ENCODE results near the gene ACSBG1. TPM values are rescaled to one million over a fixed set of nuclear protein-coding genes. Genes with fewer than 3 reads are reported as not detected.
A peak's percentile ranks its signal among the peaks of the same experiment; 100 is the strongest.
"Not testable (repeated sequence)": the region's sequence is repeated elsewhere in the genome, so short reads cannot be mapped to it uniquely, and the experiment has no call there.

The ACSBG1 gene
- total RNA-seq, 3 donors from 2014 or later, result not detected

DNA sequence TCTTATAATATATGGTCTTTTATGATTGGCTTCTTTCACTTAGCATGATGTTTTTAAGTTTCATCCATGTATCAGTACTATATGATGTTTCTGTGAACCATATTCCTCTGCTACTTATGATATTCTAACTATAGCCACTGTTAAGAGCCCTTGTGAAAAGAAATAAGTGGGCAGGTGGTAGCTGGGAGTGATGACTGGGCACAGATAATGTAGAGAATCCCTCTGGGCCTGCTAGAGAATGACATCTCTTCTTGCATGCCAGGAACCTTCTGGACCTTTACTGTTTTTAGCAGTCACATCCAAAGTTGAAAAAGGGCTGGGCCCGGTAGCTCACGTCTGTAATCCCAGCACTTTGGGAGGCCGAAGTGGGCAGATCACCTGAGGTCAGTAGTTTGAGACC, 75.0 kb downstream of the ACSBG1 start:
- ATAC-seq, result no peak
- H3K4me1 Mint-ChIP-seq (ENCODE audit: low read depth), result peaks cover 6% of the 10 kb centered on the region
- H3K9me3 Mint-ChIP-seq, result no peaks in the 10 kb centered on the region
- DNase-seq, result no peak
- no peaks in the 10 kb centered on the region for H3K27me3 Mint-ChIP-seq (ENCODE audit: low read depth)
- peaks cover 28% of the 10 kb centered on the region for H3K36me3 Mint-ChIP-seq (ENCODE audit: insufficient read depth)
- H3K4me3 Mint-ChIP-seq, result no peak overlapping the region

DNA sequence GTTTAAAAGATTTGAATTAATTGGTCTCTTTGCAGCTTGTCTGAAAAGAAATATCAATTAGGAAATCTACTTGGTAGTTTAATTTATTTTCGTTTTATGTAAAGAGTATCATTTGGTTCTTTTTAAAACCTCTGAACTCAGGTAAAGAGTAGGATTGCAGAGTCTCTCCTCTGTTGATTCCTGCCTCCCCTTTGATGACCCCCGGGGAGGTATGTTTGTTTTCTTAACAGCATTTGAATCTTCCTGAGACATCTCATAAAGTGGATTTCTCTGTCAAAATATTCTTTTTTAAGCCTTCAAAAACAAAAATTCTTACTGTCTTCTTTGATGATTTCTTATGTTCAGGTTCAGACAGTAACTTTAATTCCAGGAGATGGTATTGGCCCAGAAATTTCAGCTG, 77.2 kb downstream of the ACSBG1 start:
- H3K27me3 Mint-ChIP-seq (ENCODE audit: low read depth), result no peaks in the 10 kb centered on the region
- peaks cover 17% of the 10 kb centered on the region for H3K4me1 Mint-ChIP-seq (ENCODE audit: low read depth)
- ATAC-seq (no peak), DNase-seq (no peak)
- no peaks in the 10 kb centered on the region for H3K9me3 Mint-ChIP-seq
- H3K4me3 Mint-ChIP-seq, result no peak overlapping the region
- H3K36me3 Mint-ChIP-seq (ENCODE audit: insufficient read depth), result peaks cover 29% of the 10 kb centered on the region

DNA sequence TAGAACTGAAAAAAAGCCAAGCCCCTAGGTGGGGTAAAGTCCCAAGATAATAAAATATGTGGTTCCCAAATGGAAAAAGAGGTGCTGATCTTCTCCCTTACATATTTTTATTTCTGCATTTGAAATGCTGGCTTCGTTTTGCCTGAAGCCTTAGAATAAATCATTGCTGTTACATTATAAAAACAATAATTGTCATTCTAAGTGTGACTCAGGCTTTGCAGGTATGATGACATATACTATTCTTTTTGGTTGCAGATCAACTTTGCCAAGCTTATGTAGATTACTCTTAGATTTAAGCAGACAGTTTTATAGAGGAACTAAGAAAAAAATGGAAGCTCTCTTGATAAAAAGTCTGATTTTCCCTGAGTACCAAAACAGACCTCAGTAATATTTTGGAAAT, 77.7 kb downstream of the ACSBG1 start:
- Mint-ChIP-seq H3K9me3 (no peaks in the 10 kb centered on the region), H3K36me3 (ENCODE audit: insufficient read depth) (peaks cover 24% of the 10 kb centered on the region), H3K4me3 (no peak overlapping the region), H3K4me1 (ENCODE audit: low read depth) (peaks cover 15% of the 10 kb centered on the region), H3K27me3 (ENCODE audit: low read depth) (no peaks in the 10 kb centered on the region)
- no peak for ATAC-seq
- DNase-seq, result no peak

DNA sequence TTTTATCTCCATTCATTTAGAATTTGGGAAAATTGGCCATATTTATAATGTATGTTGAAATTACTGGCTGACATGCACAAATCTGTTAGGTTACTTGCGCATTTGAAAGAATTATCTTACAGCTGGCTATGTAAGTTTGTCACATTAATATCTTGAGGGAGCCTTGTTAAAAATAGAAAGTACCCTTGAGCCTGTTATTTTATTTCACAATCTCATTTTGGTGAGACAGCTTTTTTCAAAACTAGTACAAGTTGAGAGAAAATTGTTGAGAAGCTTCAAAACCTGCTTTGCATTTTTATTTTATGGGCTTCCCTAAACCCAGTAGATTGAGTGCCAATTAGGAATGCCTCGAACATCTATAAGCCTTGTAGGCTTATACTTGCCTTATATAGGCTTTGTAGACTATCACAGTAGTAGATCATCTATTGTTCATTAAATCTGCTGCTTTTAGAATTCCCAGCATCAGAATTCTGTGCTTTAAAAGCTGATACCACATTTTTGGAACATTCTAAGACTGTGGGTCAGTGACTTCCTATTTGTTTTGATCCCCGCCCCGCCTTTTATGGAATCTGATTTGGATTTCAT, 78.9 kb downstream of the ACSBG1 start:
- no peaks in the 10 kb centered on the region for H3K27me3 Mint-ChIP-seq (ENCODE audit: low read depth)
- H3K4me1 Mint-ChIP-seq (ENCODE audit: low read depth), result peaks cover 21% of the 10 kb centered on the region
- DNase-seq (no peak), ATAC-seq (no peak)
- H3K36me3 Mint-ChIP-seq (ENCODE audit: insufficient read depth), result peaks cover 19% of the 10 kb centered on the region
- no peaks in the 10 kb centered on the region for H3K9me3 Mint-ChIP-seq
- no peak overlapping the region for H3K4me3 Mint-ChIP-seq

DNA sequence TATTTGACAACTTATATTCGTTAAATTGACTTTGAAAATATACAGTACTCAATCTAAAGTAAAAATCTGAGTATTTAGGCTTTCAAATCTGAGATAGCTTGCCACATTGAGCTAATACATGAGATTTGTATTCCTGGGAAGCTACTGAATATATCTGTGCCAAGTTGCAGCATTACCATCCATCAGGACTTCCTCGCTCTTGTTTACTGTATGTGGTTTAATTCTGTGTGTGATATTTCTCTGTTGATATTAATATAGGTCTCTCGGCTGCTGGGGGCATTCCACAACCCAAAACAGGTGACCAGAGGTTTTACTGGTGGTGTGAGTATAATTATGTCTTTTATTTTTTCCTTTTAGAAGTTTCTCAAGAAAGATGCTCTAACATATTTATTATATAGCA, 79.4 kb downstream of the ACSBG1 start:
- Mint-ChIP-seq H3K27me3 (ENCODE audit: low read depth) (no peaks in the 10 kb centered on the region), H3K9me3 (no peaks in the 10 kb centered on the region), H3K4me3 (no peak overlapping the region), H3K4me1 (ENCODE audit: low read depth) (peaks cover 25% of the 10 kb centered on the region), H3K36me3 (ENCODE audit: insufficient read depth) (peaks cover 18% of the 10 kb centered on the region)
- DNase-seq (no peak), ATAC-seq (no peak)

DNA sequence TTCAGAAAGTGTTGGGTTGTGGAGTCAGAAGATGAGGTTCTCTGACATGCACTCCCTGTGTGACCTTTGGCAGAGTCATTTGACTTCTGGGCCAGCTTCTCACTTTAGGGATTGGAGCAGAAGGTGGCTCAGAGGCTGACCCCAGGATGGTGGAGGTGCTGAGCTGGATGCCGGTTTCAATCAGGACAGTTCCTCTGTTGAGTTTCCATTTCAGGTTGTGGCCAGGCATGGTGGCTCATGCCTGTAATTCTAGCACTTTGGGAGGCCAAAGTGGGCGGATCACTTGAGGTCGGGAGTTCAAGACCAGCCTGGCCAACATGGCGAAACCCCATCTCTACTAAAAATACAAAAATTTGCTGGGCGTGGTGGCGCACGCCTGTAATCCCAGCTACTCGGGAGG, 83.3 kb downstream of the ACSBG1 start:
- not testable (repeated sequence) for H3K36me3 Mint-ChIP-seq (ENCODE audit: insufficient read depth); DNase-seq; ATAC-seq; H3K27me3 Mint-ChIP-seq (ENCODE audit: low read depth); H3K9me3 Mint-ChIP-seq
- H3K4me1 Mint-ChIP-seq (ENCODE audit: low read depth), result peaks cover 36% of the 10 kb centered on the region
- H3K4me3 Mint-ChIP-seq, result peak overlapping the region; percentile 96

DNA sequence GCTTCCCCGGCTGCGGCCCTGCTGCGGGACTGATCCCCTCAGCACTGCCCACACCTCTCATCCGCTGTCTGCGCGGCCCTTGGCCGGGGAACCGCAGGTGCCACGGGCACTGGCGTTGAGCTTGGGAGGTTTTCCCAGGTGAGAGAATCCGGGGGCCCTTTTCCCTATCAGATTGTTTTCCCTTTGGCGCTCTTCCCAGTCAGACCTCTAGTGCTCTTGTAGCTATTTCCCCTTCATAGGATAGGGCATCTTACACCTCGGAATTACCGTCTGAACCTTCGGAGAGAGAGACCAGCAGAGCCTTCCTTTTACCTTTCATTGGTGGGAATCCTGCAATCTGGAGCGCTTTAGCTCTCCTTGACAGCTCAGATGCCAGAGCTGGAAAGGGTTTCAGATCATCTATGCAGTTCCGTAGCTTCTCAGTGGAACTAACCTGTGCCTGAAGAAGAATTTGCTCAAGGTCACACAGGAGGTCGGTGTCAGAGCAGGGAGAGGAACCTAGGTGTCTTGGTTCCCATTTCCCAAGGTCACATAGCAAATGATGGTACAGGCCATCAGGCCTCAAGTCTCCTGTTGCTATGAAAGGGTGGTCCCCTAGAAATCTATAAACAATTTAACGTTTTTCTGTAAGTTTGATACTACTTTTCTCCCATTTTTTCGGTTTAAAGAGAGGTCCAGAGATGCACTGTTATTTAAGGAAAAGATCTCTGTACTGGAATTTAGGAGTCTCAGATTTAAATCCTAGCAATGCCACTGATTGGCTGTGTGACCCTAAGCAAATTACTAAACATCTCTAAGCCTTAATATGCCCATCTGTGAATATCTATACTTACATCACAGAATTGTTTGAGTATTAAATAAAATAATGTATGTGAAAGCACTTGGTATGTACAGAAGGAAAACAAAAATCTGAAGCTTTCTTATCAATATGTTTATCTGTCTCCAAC, 84.3 kb downstream of the ACSBG1 start:
- no peak for ATAC-seq
- Mint-ChIP-seq H3K4me1 (ENCODE audit: low read depth) (peaks cover 36% of the 10 kb centered on the region), H3K27me3 (ENCODE audit: low read depth) (no peaks in the 10 kb centered on the region), H3K9me3 (no peaks in the 10 kb centered on the region), H3K4me3 (peak overlapping the region; percentile 96), H3K36me3 (ENCODE audit: insufficient read depth) (peaks cover 3% of the 10 kb centered on the region)
- DNase-seq, result no peak

DNA sequence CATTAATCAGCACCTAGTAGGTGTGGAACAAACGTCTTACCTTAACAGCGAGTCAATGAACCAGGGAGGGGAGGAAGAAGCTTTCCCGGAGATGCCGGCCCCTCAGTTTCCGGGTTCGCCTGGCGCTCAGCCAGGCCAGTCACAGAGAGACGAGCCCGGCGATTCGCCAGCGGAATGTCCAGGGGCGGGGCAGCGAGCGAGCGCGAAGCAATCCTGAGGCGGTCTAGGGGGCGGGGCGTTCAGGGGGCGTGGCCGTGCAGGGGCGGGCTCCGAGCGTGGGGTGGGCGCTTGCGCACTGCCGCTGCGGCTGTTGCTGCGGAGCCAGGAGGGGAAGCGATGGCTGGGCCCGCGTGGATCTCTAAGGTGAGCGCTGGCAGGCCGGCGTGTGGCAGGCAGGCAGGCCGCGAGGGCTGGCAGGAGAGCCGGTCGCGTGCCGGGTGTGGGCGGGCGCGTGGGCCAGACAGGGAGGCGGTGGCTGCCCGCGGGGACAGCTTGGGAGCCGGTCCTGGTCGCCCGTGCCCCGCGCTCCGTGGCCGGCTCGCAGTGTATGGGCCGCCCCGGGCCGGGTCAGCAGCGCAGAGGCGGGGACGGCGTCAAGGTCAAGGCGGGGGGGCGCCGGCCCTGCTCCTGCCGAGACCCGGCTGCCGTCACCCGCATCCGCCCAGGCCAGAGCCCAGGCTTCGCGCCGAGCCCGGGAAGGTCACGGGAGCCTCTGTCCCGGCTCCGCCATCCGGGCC, 85.1 kb downstream of the ACSBG1 start, which contains the start of gene IDH3A:
TSS of gene IDH3A (plus strand) at position 295 of the 737 bp plus-strand sequence. CDS start at position 337, 42 bp downstream.
- H3K27me3 Mint-ChIP-seq (ENCODE audit: low read depth), result no peaks in the 10 kb centered on the region
- peaks cover 3% of the 10 kb centered on the region for H3K36me3 Mint-ChIP-seq (ENCODE audit: insufficient read depth)
- peak within 1 kb of the TSS; percentile 96 for H3K4me3 Mint-ChIP-seq
- ATAC-seq, result peak; percentile 94 to 95
- H3K9me3 Mint-ChIP-seq, result no peaks in the 10 kb centered on the region
- peak; percentile 100 for DNase-seq
- peaks cover 36% of the 10 kb centered on the region for H3K4me1 Mint-ChIP-seq (ENCODE audit: low read depth)

DNA sequence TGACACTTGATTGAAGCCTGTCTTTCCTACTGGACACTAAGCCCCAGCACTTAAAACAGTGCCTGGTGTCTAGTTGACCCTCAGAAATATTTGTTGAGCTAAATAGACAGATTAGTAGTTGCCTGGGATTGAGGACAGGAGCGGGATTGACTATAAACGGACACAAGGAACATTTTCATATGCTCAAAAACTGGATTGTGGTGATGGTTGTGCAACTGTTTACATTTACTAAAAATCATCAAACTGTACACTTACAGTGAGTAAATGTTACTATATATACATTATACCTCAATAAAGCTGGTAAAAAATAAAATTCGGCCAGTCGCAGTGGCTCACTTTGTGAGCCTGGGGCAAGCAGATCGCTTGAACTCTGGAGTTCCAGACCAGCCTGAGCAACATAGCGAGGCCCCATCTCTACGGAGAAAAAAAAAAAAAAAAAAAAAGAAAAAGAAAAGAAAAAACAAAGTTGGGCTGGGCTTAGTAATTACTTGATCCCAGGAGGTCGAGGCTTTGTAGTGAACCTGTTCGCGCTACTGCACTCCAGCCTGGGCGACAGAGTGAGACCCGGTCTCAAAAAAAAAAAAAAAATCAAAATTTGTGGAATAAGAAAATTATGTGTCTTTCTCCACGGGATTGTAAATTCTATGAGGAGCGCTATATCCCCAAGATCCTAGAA, 85.8 kb downstream of the ACSBG1 start:
- Mint-ChIP-seq H3K9me3 (no peaks in the 10 kb centered on the region), H3K27me3 (ENCODE audit: low read depth) (no peaks in the 10 kb centered on the region), H3K4me1 (ENCODE audit: low read depth) (peaks cover 36% of the 10 kb centered on the region), H3K36me3 (ENCODE audit: insufficient read depth) (peaks cover 3% of the 10 kb centered on the region), H3K4me3 (peak overlapping the region; percentile 96)
- ATAC-seq (no peak), DNase-seq (no peak)

DNA sequence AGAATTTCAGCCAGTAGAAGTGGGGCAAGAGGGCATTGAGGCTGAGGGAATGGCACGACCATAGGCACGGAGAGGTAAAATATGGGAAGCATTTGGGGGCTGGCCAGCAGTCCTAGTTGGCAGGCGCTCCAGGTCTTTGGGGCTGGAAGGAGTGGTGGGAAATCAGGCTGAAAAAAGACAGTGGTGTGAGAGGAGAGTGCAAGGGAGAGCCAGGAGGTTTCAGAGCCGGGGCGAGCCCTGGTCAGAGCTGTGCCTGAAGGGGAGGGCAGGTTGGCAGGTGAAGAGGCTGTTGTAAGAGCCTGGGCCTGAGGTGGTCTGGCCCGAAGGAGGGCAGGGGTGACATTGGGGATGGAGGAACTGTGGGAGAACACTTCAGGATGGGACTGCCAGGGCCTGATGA, 86.8 kb downstream of the ACSBG1 start:
- Mint-ChIP-seq H3K36me3 (ENCODE audit: insufficient read depth) (peaks cover under 1% of the 10 kb centered on the region), H3K27me3 (ENCODE audit: low read depth) (no peaks in the 10 kb centered on the region), H3K9me3 (no peaks in the 10 kb centered on the region), H3K4me3 (peak overlapping the region; percentile 96), H3K4me1 (ENCODE audit: low read depth) (peaks cover 26% of the 10 kb centered on the region)
- no peak for ATAC-seq
- DNase-seq, result no peak

DNA sequence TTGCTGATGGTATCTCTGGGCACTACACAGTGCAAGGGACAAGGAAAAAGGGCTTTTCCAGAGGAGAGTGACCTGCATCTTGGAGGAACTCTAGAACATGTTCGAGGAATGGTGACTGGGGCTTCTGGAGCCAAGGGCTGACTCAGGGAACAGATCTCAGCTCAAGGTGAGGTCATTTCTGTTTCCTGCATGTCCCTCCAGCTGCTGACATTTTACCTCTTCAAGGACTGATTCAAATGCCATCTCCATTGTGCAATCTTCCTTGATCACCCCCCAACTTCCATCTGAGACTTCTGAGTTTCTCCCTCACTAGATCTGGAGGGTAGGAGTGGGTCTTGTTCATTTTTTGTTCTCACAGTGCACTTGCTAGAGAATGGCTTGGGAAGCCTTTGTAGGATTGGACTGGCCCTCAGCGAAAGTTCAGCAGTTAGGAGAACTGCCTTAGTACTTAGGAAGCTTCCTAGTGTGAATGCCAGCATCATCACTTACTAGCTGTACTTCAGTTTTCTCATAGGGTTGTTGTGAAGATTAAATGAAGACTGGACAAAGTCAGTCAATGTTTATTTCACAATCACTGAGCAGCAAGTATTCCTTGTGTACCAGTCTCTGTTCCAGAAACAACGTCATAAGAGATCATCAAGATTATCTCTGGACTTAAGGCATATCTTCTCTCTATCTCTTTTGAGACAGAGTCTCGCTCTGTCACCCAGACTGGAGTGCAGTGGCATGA, 87.8 kb downstream of the ACSBG1 start:
- Mint-ChIP-seq H3K27me3 (ENCODE audit: low read depth) (no peaks in the 10 kb centered on the region), H3K36me3 (ENCODE audit: insufficient read depth) (no peaks in the 10 kb centered on the region), H3K9me3 (no peaks in the 10 kb centered on the region), H3K4me1 (ENCODE audit: low read depth) (peaks cover 24% of the 10 kb centered on the region), H3K4me3 (no peak overlapping the region)
- DNase-seq, result no peak
- ATAC-seq, result no peak

DNA sequence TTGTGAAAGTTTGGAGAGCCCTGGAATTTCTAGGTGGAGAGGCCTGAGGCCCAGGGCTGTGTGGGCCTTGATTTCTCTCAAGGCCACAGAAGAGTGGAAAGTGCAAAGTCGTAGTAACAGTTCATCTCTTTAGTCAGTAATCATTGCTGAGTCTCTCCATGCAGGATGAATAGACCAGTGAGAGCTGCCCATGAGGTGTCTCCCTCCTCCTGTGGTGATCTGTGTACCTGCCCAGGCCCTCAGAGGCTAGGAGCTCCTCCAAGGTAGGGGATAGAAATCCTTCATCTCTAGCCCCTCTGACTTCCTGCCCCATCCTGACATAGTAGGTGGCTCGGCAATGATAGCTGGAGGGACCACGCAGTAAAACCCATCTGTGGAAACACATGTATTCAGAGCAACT, 92.0 kb downstream of the ACSBG1 start:
- no peak for DNase-seq
- no peak for ATAC-seq
- Mint-ChIP-seq H3K4me3 (no peak overlapping the region), H3K4me1 (ENCODE audit: low read depth) (peaks cover 1% of the 10 kb centered on the region), H3K9me3 (no peaks in the 10 kb centered on the region), H3K36me3 (ENCODE audit: insufficient read depth) (no peaks in the 10 kb centered on the region), H3K27me3 (ENCODE audit: low read depth) (no peaks in the 10 kb centered on the region)

DNA sequence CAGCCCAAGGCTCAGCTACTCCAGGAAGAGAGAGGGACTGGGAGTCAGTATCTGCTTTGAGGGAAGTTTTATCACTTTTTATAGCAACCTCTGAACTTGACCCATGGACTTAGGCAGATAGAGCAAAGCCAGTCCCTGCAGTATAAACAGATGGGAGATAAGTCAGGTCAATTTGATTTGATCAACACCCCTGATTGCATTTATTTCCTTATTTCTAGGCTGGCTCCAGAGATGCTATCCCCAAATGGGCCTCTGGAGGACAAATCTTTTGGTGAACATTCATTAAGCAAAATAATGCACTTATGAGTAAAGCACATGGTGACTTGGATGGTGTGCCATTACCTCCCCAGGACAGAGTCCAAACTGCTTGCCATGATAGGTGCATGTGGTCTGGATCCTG, 94.1 kb downstream of the ACSBG1 start:
- no peaks in the 10 kb centered on the region for H3K4me1 Mint-ChIP-seq (ENCODE audit: low read depth)
- no peaks in the 10 kb centered on the region for H3K9me3 Mint-ChIP-seq
- no peaks in the 10 kb centered on the region for H3K36me3 Mint-ChIP-seq (ENCODE audit: insufficient read depth)
- H3K4me3 Mint-ChIP-seq, result no peak overlapping the region
- no peaks in the 10 kb centered on the region for H3K27me3 Mint-ChIP-seq (ENCODE audit: low read depth)
- DNase-seq (no peak), ATAC-seq (no peak)

All from activated T-cell treated with anti-CD3 and anti-CD28 coated beads, Interleukin-2, amount 50 U/mL, for 4 hours (primary cell).